Mammary epithelial cell (primary cell): ENCODE results near the gene PKD2L1.

Experiments used
- CTCF ChIP-seq, 2 donors: IDR thresholded peaks in 1 of 2; conservative IDR thresholded peaks in 1 of 2; 2 replicates each; pipeline ENCODE4 v1.5.1; 2011 to 2012; ENCODE audit warnings: inconsistent platforms in 2 of 2, low read length in 2 of 2, mild to moderate bottlenecking in 2 of 2, control low read depth in 1 of 2, low read depth in 1 of 2; ENCODE audit not compliant: insufficient read depth in 1 of 2; ENCODE audit errors: extremely low read depth in 1 of 2
- EZH2 ChIP-seq: IDR thresholded peaks from 2 replicates; pipeline ENCODE4 v1.6.1; 2012; ENCODE audit warnings: low read length, inconsistent platforms, borderline replicate concordance

DNA sequence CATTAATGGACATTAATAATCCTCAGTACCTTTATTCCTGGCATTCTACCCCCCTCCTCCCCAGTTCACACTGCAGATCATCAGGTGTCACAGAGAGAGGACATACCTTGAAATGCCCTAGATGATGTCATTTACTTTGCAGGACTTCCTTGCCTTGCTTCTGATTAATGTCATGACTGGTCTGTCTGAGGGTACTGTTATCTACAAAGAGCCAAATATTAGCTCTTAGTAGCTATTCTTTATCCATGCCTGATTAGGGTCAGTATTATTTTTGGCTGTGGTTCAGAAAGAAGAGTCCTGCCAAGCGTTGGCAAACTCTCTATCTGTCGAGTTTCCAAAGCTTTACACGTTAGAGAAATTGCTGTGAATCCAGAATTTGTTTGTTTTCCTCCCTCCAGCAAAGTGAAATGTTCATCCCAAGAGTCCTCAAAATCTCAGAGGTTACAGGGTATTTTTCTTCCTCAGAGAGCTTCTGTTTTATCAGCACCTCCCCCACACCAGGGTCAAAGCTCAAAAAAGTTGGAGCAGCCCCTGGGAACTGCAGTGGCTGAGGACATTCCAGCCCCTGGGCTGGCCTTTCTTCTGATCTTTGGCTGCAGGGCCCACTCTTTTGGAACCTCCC, 29.6 kb upstream of the PKD2L1 start:
- TF ChIP-seq CTCF (conservative IDR thresholded peaks at IDR 0.05 in 1 of 2, IDR thresholded peaks at IDR 0.05 in 1 of 2; ENCODE audit: extremely low read depth in 1 of 2, insufficient read depth in 1 of 2, low read depth in 1 of 2, low read length in 2 of 2) (no peak), EZH2 (no peak)
